GM19452 (cell line): ENCODE measurements around the gene IL1F10.

Source experiments
- ATAC-seq: cut with Tn5 transposase; IDR thresholded peaks from one replicate; pipeline ENCODE4 v1.9.1; 2021; ENCODE audit not compliant: unreplicated experiment

IL1F10 gene, protein sequence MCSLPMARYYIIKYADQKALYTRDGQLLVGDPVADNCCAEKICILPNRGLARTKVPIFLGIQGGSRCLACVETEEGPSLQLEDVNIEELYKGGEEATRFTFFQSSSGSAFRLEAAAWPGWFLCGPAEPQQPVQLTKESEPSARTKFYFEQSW

DNA sequence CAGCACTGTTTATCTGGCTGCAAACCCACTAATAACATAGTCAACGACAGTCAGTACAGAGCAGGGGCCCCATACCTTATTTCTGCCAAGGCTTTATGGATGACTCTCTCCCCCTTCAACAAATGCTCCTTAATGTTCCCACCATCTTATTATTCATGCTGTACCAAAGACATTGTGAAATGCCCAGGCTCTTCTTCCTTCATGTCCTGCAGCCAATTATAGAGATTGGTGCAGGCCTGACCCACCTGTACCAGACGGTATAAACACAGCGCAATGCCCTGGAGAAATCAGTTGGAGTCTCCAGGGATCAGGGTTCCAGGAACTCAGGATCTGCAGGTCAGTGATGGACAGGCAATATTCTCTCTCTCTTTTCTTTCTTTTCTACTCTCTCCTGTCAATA, at the start of gene IL1F10:
TSS of gene IL1F10 (plus strand) at position 290 of the 400 bp plus-strand sequence. CDS start 4,769 bp downstream, outside the sequence.
- ATAC-seq, result no peak

DNA sequence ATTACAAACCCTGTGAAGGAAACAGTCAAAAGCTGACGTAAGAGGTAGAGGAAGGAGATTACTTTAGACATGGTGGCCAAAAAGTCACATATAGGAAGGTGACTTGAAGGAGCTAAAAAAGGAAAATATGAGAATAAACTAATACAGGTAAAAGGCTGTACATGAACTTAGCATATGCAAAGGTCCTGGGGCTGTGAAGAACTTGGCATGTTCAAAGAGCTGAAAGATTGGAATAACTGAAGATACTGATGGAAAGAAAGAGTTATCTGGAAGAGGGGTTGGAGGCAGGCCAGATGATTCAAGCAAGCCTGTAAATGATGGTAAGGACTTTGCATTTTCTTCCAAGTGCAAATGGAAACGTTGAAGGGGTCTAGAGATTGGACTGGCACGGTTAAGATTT, 49.3 kb upstream of the IL1F10 start:
- ATAC-seq, result no peak

DNA sequence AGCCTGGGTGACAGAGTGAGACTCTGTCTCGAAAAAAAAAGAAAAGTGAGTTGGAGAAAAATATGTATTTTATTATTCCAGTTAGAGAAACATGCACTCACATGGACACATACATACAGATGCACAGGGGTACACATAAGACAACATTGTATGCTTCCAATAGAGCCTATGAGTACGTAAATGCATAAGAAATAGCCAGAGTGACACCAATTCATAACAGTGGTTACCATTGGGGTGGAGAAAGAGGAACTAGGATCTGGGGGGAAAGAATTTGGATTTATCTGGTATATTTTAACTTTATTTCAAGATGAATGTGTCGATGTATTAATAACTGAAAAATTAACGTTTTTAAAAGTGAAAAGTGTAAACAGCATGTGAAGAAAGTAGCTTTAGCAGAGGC, 46.5 kb upstream of the IL1F10 start:
- no peak for ATAC-seq

DNA sequence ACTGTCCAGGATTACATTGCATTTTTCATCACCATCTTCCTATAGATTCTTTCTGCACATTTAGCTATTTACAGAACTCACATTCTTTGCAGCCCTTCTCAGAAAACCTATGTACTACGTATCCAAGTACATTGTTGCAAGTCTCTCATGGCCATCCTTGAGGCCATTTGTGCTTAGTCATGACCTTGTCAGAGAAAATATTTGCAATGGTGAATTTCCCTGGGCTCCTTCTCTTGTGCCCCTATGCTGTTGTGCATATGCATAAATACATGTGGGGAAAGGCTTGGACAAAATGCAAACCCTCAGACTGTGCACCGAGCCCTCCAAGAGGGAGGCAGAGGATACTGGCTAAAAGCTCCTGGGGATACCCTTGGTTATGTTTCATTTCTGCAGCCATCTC, 43.0 kb upstream of the IL1F10 start:
- no peak for ATAC-seq

DNA sequence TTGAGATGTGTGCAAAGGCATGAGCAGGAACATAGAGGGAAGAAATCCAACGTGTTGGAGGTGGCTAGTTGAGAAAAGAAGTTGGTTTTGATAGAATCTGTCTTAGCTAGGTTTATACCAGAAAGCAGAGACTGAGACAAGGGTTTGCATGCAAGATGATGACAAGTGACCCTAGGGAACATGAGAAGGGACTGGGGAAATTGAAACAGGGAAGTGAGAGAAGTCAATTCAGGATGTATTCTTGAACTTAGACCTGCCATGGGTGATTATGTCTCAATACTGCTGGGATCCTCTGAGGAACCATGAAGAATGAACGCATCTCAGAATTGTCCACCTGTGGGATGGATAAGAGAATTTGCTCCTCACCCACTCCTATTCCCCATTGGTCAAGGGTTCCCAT, 42.0 kb upstream of the IL1F10 start:
- no peak for ATAC-seq

DNA sequence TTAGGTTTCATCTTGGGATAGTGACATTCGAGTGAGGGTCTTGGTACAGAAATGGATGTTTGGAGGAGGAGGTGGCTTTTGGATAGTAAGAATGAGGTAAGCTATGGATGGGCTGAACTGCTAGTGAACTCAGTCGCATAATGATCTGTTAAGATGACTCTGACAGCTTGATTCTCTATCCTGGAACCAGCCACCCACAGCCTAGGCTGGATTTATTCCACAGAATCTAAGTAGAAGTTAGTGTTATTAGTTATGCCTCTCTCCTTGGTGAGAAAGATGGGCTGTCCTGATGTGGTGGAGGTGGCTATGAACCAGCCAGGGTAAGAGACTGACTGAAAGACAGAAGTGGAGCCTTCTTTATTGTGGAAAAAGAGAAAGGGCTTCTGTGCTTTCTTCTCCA, 40.1 kb upstream of the IL1F10 start:
- ATAC-seq, result no peak

DNA sequence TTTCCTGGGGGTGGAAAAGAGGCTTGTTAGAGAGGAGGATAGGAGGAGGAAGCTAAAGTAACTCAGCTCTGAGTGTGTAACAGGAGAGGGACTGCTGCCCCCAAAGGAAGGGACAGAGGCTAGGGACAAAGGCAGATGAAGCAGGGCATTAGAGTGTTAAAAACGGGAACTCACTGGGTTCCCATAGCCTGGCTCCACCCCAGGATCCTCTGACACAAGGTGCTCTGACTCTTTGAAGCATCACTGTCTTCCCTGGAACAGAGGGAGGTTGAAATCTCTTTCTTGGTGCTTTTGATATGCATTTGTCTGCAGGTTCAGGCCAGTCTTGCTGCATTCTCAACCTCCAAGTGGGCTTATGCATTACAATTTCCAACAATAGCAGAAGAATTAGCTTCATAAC, 39.7 kb upstream of the IL1F10 start:
- ATAC-seq, result no peak

DNA sequence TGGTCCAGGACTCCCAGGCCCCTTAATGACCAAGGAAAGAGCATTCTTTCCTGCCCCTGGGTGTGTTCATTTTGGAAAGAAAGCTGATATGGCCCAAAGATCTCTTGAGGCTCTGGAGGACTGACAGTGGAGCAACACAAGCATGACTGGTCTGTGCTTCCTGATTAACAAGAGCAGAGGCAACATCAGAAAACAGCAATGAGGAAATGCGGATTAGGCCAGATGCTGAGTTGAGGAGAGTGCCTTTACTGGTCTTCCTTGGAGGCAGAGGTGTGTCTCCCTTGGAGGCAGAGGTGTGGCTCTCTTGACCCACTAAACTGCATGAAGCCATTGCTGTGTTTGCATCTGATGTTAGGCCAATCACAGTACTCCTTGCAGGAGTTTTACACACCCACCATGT, 35.0 kb upstream of the IL1F10 start:
- ATAC-seq, result no peak

DNA sequence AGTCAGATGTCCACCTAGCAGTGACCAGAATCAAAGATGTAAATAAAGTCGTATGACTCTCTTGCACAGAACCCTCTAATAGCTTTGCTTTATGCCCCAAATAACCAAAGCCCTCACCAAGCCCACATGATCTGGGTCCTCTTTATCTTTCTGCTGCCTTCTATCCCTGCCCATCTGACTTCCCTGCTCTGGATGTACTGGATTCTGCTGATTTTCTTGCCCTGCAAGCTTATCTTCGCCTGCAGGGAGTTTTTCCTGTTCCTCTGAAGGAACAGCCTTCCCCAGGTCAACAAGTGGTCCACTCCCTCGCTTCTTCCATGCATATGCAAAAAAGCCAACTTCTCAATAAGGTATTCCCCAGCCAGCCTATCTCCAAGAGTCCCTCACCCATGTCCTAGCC, 33.8 kb upstream of the IL1F10 start:
- ATAC-seq, result no peak

DNA sequence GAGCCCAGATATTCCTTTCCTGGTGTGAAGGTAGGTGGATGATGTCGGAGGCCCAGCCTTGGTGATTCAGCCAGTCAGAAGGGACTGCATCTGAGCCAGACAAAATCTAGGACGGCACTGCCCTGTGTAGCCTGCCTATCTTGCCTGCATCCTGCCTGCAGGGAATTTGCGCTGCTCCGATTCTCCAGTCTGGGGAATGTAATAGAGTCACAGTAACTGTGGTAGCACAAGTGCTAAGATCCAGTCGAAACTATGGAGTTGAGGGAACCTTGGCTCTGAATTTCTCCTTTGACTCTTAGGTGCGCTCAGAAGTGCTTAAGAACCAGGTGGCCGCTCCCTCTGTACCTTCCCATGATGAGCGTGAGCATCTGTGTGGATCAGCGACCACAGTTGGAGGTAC, 31.0 kb upstream of the IL1F10 start:
- no peak for ATAC-seq

DNA sequence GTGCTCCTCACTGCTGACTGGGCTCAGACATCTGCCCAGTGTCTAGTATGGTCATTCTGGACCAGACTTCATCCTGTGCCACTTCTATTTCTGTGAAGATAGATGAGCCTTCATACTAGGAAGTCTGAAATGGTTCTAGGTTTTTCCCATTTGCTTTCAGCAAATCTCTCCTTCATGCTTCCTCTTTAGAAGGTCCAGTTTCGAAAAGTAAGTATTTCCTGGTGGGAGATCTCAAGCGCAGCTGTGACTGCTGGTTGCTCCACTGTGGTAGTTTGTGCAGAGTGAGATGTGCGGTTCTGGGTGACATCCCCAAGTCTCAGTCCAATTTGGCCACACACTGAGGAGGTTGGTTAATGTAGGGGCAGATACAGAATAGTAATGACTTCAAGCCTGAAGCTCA, 29.5 kb upstream of the IL1F10 start:
- ATAC-seq, result no peak

DNA sequence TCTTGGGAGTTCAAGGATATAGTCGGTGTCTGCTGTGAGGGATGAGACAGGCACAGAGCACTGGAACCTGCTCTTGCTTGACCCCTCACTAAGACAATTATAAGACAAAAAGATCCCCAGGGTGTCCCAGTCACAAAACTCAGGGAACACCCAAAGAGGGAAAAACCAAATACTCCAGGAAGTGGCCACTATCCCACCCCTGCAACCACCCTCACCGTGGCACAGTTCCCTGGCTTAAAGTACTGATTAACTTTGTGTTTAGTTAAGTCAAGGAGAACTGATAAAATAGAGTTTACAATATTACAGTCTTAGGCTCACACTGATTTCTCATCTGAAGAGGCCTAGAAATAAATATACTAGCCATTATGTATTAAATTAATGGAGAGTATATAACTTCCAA, 28.6 kb upstream of the IL1F10 start:
- no peak for ATAC-seq

DNA sequence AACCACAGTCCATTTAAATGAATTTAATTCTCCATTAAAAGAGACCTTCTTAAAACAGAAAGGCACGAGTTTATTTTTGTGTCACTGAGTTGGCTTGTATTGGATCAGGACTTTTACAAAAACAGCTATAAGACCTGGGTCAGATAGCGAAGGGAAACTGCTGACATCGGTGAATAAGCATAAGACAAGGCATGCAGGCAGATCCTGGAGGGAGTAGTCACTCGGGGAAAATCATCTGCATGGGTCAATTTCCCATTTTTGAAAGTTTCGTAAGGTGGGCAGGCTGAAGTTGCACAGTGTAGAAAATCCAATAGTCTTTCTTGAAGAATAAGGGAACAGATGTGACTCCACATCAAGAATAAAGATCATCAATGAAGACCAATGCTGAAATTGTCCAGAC, 28.1 kb upstream of the IL1F10 start:
- ATAC-seq, result no peak

DNA sequence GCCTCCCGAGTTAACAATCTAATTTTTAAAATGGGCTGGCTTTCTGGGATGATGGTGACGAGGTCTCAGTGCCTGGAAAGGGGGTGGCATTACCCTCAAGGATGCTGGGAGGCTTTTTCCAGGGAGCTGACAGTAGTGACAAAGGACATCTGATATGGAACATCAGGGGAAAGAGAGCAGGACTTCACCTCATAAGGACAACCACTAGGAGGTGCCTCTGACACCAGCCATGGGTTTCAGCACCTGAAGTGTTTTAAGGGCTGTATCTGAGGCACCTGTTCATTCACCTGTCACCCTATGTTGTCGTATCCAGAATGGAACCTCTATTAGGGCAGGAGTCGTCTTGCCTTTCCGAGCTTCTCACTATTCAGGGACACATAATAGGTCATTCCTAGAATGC, 25.9 kb upstream of the IL1F10 start:
- ATAC-seq, result no peak

DNA sequence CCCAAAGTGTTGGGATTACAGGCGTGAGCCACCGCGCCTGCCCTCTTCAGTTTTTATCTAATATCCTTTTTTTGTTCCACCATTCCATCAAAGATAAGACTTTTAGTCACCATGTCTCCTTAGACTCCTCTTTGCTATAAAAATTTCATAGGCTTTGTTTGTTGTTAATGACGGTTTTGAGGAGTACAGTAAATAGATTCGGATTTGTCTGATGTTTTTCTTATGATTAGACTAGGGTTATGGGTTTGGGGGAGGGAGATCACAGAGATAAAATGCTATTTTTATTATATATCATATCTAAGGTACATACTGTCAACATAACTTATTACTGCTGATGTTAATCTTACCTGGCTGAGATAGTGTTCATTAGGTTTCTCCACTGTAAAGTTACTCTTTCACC, 21.3 kb upstream of the IL1F10 start:
- ATAC-seq, result no peak

DNA sequence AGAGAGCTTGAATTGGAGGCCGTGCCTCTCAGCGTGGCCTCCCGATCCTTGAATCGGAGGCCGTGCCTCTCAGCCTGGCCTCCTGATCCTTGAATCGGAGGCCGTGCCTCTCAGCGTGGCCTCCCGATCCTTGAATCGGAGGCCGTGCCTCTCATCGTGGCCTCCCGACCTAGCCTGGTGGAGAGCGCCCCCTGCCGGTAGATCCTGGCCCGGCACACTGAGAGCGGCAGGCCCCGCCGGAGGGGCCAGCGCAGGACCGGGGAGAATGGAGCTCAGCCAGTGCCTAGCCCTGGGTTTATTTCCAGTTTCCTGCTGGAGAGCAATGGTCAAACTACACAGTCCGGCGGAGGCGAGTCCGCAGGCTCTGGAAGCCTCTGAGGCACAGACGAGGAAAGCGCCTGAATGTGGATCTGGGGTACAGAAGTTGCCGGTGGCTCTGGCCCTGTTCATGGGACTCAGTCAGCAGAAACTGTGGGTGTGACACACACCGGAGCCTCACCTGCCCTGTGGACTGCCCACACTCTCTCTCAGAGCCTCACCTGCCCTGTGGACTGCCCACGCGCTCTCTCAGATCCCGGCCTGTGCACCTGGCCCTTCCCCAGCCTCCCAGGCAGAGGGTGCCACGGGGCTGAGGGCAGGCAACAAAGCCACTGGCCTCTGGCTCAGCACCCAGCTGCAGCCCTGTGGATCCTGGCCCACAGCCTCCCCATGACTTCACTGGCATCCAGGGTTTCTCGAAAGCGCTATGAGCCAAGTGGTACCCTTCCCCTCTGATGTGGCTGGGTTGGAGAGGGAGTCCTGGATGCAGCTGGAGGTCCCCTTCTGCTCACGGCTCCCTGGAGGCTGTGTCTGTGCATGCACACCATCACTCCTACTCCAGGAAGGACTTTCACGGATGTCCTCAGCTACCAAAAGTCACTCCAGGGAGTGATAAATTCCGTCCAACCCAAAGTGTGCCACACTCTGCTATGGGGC, 16.6 kb upstream of the IL1F10 start:
- ATAC-seq, result no peak

DNA sequence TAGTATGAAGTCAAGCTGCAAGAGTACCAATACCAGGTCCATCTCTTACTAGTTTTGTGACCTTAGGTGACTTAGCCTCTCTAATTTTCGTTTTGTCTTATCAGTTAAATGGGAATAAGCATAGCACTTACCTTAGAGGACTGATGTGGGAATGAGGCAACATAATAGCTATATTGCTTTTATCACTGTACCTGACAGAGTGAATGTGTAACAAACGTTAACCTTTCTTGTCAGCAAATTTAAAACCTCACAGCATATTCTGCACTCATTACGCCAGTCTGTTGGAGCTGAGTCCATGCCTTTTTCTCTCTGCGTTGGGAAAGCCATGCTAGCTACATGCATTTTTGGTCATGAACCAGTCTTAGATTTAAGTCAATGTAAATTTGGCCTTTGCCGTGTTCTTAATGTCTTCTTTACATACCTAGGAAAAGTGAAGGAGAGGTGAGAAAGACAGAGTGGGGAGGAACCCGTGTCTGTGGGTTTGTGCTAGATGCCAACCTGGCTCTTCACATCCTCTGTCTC, 15.3 kb upstream of the IL1F10 start, which contains the start of gene IL36B:
TSS of gene IL36B (minus strand) at position 472 of the 522 bp plus-strand sequence.
- no peak for ATAC-seq

DNA sequence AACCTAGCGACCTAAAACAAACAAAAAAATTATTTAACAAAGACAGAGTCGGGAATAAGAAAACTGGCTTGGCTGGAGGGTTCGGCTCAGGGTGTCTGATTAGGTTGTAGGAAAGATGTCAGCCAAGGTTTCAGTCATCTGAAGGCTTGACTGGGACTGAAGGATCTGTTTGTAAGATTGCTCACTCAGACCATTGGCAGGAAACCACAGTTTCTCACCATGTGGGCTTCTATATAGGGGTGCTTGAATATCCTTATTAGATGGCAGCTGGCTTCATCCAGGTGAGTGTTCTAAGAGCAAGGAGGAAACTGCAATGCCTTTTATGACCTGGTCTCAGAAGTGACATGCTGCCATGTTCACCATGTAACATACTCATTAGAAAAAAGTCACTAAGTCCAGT, 14.1 kb upstream of the IL1F10 start:
- no peak for ATAC-seq

DNA sequence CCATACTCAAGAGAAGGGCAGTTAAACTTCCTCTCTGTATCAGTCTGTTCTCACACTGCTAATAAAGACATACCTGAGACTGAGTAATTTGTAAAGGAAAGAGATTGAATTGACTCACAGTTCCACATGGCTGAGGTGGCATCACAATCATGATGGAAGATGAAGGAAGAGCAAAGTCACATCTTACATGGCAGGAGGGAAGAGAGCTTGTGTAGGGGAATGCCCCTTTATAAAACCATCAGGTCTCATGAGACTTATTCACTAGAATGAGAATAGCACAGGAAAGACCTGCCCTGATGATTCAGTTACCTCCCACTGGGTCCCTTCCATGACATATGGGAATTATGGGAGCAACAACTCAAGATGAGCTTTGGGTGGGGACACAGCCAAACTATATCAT, 13.7 kb upstream of the IL1F10 start:
- ATAC-seq, result no peak

DNA sequence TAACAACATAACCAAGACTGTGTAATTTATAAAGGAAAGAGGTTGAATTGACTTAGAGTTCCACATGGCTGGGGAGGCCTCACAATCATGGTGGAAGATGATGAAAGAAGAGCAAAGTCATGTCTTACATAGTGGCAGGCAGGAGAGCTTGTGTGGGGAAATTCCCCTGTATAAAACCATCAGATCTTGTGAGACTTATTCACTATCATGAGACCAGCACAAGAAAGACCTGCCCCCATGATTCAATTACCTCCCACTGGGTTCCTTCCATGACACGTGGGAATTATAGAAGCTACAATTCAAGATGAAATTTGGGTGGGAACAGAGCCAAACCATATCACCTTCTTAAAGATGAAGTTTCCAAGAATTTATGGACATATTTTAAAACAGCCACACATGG, 11.2 kb upstream of the IL1F10 start:
- ATAC-seq, result no peak

DNA sequence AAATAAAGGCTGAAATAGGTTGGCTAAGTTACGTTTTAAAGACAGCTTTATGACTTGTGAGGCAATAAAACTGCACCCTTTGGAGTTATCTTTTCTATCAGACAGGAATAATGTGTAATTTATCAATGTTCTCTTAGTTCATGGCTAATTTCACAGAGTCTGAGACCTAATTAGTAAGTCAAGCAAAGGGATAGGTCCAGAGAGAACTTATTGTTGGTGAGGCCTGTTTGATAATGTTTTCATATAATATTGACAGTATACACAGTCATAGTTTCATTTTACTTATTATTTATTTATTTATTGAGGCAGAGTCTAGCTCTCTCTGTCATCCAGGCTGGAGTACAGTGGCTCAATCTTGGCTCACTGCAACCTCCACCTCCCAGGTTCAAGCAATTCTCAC, 10.7 kb upstream of the IL1F10 start:
- no peak for ATAC-seq

DNA sequence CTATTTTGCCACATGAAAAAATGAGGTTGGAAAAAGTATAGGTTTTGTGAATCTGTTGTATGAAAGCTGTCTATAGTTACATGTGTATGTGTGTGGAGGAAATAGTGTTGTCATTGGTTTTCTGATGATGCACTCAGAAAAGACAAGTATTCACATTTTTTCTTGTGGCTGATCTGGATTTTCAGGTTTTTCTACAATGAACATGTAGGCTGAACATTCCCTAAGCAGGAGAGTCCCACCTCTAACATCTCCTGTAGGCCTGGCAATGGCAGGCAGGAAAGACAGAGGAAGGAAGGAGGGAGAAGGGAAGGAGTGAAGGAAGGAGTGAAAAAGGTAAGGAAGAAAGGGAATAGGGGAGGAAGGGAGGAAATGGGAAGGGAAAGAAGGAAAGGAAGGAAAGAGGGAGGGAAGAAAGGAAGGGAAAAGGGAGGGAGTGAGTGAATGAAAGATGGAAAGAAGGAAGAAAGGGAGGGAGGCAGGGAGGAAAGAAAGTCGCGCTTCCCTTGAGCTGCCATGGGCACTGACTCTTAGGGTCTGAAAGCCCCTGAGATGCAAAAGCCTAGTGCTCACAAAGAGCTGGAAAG, 9.3 kb upstream of the IL1F10 start:
- ATAC-seq, result no peak
